Pulmonary artery endothelial cell (primary cell): ENCODE measurements around the gene A3GALT2. TPM values are rescaled to one million over a fixed set of nuclear protein-coding genes. Genes with fewer than 3 reads are reported as not detected.

Experiments used
- DNase-seq: peaks from one replicate; pipeline ENCODE4 v3.0.0-alpha.2; 2011; ENCODE audit warnings: low read depth, low spot score
- total RNA-seq: library from RNA; depleted of rRNA; stranded (reverse); fragments of >200 nt; gene quantifications from 2 replicates; pipeline ENCODE4 v1.2.3, GENCODE V29; 2014

Gene A3GALT2
- total RNA-seq, 1 donor from 2014 or later: not detected

DNA sequence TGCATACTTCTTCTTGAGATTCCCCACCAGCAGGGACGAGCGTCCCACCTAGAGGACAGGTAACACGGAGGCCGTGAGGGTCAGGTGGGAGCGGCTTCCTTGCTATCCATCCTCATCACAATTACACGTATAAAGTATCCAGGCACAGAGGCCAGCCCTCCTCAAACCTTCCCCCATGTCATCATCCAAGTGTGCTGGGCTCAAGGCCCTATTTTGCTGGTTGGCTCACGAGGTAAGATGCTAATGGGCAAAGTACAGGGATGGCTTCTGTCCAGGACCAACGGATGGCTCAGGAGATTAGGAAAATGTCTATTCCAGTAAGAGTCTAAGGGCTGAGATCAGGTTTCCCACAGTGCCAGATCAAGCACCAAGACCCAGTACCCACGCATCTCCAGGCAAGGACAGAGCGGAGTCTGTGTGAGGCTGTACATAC, 11.5 kb upstream of the A3GALT2 start:
- DNase-seq: no peak

DNA sequence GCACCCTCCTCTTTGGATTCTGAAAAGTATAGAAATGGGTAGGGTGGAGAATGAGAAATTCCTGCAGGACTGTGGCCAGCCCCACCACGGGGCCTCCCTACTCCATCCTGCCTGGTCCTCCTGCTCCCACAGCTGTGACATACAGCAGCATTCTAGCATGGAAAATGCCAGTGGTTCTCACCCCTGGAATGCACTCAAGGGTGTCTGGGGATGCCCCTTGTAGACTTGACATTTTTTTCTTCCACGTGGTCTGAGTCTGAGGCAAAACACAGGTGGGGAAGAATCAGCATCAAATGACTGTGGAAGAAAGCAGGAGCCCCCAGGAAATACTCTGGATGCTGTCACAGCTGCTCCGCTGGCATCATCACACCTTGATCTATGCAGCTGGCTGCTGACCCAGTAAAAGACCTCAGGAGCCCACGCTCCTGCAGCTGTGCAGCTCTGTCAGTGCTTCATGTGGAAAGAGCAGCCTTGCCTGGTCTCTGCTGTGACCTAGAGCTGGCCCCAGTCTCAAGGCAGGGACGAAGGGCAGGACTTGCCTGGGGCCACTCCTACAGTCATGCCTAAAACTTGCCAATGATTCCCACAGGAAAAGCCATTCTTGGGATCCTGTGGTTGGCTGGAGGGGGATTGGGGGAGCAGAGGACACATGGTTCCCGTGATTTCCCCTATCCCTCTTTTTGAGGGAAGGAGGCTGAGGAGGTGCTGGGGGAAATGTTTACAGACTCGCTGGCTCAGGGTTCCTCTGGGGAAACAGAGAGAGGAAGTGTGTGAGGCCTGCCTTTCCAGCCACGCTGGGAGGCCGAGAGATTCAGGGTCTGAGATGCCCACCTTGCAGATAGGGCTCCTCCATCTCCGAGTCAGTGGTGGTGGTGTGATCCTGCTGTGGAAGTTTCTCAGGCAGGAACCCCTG, 10.8 kb upstream of the A3GALT2 start:
- no peak for DNase-seq

DNA sequence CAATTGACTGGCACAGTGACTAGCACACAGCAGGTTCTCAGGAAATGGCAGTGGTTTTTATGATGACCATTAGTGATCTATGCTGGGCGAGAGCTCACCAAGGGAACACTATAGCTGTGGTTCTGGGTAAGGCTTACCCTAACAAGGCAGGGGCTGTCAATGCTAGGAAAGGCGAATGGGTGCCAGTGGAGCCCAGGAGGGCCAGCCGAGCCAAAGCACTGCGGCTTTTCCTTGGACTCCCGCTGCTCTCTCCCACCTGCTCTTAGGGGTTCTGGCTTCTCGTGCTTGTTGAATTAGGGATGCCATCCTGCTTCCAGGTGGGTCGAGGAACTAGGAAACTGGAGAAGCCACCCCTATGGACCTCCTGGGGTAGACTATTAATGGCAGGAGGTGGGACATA, 10.0 kb upstream of the A3GALT2 start:
- DNase-seq: no peak

DNA sequence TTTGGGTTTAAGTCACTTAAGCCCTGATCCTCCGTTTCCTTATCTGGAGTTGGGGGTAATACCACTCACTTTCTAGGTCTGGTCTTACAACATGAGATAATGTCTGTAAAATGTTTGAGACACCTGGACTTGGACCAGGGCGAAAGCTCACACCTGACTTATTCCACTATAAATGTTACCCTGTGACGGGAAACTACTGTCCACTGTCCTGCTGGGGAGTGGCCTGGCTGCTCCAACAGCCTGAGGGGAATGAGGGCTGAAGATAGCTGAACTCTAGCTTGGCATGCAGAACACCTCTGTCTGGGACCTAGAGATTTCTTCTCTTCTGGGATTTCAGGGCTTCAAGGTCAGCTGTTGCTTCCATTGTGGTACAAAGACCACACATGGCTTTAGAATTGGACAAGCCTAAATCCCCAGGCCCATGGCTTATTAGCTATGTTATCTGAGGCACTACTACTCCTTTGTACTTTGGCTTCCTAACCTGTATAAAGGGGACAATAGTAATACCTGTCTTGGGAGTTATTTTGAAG, 9.5 kb upstream of the A3GALT2 start:
- DNase-seq: no peak

DNA sequence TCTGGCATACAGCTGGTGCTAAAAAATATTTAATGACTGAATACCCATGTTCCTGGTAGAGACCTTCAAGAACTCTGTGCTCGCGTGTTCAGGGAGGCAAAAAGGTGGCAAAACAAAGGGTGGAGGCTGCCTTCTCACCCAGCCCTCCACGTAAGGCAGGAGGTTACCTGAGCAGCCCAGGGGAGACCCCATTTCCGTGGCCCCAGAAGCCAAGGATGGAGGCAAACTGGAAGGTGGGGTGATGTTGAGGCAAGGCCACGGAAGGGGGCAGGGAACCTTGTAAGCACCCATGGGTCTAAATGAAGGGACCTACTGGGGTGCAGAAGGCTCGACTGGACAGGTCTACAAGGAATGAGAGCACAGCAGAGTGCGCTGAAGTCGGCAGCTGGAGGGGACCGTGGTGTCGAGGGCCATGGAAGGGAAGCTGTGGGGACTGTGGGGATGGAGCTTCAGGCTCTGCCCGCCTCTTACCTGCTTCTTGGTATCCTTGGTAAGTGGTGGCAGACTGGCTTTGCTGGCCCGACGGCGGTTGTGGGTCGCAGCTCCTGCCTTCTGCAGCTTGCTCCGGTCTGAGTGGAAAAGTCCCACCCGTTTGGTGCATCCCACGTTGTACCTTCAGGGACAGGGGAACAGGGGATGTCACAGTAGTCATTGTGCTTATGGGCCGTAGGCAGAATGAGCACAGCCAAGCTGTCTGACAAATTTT, 8.9 kb upstream of the A3GALT2 start:
- DNase-seq: no peak

DNA sequence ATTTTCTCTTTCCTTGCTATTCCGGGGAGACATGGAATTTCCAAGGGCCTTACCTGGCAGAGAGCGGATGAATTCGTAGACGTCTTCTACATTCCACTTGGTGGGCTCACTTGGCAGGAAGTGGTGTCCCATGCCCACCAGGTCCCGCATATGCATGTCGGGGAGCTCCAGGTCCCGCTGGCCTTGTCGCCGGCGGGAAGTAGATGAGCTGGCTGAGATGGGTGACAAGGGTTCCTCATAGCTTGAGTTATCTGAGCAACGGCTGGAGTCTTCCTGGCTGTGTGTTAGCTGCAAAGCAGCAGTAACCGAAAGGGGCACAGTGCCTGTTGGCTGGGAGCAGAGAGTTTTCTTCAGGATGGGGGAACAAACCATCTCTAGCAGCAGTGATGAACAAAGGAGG, 7.9 kb upstream of the A3GALT2 start:
- no peak for DNase-seq

DNA sequence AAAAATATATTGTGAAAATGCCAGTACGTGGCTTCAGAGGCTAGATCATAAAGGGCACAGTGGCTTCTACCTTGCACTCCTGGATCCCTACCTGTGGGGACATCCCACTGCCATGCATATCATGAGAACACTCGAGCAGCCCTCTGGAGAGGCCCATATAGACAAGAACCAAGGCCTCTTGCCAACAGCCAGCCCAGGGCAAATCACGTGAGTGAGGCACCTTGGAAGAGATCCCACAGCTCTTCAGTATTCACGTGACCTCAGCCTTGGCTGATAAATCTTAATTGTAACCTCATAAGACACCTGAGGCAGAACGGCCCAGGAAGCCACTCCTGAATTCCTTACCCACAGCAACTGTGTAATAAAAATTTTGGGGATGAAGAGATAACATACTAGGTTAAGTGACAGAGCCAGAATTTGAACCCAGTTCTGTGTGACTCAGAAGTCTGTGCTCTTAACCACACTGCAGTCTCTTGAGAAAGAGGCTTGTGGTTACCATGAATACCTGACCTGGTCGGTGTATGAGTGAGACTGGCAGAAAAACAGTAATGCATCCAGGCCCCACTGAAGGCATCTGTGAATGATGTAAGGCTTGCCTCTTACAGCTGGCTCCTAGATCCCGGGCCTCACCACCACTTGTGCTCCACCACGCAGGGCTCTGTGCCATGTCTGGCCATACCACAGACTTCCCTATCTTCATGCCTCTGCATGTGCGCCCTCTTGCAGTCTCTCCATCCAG, 6.9 kb upstream of the A3GALT2 start:
- no peak for DNase-seq

DNA sequence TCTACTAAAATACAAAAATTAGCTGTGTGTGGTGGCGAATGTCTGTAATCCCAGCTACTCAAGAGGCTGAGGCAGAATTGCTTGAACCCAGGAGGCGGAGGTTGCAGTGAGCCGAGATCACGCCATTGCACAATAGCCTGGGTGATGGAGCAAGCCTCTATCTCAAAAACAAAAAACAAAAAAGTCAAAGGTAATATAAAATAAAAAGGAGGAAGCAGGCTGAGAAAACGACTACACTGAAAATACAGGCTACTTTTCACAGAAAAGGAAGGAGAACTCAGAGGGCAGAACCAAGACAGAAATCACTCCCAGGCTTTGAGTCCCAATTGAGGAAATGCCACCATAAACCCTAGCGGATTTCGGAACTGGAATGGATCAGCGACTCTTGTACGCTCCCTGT, 5.9 kb upstream of the A3GALT2 start:
- no peak for DNase-seq

DNA sequence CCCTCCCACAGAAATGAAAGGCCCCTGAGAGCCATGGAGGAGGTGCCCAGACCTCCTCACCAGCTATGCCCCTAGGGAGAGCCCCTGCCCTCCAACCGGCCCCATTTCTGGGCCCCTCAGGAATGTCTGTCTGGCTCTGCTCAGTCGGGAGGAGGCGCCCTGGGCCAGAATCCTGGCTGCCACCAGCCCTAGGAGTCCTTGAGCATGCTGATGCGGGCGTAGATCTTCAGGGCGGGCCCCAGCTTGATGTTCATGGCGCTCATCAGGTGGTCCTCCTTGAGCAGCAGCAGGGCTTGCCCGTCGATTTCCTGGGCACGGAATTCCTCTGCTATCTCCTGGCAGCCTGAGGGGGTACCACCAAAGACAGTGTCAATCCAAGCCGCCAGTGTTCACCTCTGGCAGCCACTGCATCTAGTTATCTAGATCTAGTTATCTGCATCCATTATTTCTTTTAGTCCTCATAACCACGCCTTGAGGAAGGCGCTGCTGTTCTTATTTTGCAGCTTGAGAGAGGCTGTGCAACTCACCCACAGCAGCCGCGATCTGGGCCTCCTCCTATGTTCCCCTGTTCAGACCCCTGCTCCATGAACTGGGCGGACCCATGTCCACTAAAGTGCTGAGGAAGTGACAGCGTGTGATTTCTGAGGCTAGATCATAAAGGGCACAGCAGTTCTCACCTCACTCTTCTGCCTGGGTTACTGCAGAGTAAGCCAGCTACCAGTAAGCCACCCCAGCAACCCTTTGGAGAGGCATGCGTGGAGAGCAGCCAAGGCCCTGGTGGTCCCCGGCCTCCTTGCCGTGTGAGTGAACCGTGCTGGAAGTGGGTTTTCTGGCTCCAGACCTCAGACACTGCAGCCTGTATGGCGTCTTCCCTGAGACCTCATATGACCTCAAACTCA, 4.0 kb upstream of the A3GALT2 start:
- DNase-seq: no peak

DNA sequence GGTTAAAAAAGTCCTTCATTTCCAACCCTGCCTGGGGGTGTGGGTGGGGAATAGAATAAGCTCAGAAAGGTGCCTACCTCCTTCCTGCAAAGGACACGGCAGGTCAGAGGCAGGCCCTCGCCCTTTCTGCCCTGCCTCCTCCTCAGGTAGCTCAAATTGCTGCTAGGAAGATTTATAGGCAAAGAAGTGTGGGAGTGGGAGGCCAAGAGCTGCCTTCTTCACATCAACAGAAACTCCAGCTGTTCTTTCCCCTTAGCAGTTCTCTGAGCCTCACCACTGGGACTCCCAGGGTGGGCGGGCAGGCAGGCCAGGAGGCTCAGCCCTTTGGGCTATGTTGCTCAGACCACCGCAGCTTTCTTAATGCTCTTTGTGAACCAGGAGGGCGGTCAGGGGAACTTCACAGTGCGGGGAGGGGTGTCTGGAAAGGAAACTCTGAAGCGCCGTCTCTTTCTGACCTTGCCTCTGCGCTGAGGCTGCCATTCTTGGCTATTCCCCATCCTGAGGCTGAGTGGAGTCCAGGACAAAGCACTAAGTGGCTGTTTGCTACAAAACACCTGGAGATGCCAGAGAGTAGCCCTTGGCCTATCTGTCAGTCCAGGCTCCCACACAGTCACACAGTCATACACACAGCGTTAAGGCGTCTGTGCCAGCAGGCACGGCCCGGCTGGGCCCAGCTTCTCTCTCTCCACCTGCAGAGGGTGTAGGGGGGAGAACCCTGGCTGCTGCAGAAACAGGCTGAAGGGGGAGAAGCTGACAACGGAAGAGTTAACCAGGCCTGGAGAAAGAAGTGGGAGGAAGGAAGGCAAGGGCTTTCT, 3.0 kb upstream of the A3GALT2 start:
- DNase-seq: no peak

DNA sequence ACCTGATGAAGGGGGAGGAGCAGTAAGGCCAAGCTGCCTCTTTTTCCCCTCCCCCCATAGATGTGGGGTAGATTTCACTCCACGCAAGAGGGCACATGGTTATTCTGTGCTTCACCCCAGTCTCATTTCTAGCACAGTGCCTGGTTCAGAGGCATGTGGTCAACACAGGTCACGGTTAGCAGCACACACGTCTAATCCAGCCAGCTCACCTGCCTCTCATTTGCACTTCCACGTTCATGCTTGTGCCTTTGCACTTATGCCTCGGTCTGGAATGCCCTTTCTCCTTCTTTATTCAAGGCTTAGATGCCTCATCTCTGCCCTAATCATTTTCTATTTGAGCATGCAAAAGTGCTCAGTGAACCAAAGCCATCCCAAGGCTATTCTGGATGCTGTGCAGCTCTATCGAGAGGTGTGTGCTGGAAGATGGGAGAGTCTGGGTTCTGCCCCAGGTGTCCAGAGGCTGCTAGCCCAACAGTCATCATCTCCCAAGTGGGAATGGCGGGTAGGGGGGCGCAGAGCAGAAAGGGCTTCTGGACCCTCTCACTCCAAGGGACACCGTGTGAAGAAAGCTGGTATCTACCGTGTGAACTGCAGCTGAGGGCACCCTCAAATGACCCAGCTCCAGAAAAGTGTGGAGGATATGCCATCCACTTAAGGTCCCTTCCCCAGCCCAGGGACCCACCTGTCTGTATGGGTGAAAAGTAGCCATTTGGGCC, 2.1 kb upstream of the A3GALT2 start:
- no peak for DNase-seq

DNA sequence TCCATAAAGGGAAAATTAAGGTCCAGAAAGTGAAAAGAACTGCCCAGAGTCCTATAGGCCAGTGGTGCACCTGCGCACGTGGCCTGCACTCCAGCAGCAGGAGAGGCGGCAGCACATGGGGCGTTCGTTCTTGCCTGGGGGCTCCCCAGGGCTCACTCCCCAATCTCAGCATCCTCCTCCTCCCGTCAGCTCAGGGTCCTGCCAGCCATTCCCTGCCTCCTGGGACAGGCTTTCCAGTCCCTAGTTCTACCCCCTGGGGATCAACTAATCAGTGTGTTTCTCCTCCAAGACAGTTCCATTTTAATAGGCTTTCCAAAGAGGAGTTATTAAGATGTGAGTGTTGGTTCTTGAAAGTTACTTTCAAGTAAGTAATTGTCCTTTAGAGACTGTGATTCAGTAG, 1.2 kb upstream of the A3GALT2 start:
- DNase-seq: no peak

DNA sequence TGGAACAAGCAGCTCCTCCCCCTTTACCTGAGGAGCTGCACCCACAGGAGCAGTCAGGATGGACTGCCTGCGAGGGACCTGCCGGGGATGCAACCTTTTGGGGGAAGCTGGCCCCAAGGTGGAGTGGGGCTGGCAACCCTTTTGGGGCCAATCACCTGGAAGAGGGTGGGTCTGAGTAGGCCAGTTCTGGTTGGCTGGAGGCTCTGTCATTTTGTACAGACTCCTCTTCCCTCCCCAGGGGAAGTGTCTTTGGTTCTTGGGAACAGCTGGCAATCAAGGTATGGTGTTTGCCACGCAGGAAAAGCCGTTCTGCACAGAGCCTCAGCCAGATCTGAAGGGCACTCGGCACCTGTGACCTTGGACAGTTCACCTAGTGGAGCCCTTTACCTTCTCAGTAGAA, 280 bp upstream of the A3GALT2 start:
- DNase-seq: no peak

DNA sequence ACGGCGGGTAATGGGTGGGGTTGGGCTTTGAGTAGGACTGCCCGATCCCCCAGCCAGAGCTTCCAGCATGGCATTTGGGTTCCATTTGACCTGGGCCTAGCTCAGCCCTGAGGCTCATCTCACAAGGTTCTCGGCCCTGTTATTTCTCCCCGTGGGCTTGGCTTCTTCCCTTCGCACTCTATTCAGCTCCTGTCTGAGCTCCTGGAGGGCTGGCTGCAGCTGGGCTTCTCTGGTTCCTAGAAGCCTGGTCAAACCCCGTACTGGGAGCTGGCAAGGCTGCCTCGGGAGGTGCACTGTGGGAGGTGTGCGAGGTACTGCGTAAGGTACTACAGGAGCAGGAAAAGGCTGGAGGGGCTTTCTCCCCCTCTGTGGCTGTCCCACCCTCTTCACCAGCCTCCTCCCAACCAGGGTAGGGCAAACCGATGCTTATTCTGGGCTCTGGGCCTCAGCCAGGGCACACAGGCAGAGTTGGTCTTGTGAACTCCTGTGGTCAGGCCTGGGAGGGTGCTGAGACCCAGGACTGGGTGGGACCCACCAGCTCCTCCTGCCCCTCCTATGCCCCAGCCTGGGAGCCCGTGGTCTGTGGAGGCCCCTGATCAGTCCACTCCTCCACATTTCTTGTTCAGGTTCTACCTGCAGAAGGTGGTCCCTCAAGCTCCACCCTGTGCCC, 814 bp downstream of the A3GALT2 start:
- DNase-seq: no peak

DNA sequence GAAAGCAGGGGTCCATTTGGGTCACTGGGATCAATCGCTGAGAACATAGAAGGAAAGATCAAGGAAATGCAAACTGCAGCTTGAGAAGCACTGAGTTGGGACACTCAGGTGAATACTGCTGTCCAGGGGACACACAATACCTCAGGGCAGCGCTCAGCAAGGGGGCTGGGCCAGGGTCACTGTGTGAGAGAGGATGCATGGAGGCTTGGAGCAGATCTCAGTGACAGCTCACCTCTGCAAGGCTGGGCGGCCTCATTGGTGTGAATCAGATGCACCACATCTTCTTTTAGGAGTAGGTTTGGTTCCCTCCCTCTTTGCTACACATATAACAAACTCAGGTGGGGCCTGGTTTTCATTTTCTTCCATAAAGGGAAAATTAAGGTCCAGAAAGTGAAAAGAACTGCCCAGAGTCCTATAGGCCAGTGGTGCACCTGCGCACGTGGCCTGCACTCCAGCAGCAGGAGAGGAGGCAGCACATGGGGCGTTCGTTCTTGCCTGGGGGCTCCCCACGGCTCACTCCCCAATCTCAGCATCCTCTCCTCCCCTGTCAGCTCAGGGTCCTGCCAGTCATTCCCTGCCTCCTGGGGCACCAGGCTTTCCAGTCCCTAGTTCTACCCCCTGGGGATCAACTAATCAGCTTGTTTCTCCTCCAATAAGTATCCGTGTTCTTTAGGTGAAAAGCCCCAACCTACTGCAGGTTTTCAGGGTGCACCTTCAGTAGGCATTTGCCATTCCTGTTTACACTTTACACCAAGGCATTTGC, 1.5 kb downstream of the A3GALT2 start:
- DNase-seq: no peak

DNA sequence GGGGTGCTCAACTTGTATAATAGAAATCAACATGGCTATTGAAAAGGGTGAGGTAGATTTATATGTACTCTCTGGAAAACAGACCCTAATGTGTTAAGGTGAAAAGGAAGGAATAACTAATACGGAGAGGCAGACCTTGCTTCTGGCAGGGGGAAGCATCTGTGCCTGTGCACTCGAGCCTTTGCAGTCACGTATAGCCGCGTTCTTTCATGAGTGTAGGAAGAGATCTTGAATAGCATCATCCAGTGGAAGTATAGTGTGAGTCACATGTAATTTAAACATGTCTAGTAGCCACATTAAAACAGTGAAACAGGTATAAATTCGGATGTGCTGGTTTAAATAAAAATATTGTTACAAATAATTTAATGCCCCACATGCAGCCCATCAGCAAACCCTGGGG, 3.0 kb downstream of the A3GALT2 start:
- no peak for DNase-seq

DNA sequence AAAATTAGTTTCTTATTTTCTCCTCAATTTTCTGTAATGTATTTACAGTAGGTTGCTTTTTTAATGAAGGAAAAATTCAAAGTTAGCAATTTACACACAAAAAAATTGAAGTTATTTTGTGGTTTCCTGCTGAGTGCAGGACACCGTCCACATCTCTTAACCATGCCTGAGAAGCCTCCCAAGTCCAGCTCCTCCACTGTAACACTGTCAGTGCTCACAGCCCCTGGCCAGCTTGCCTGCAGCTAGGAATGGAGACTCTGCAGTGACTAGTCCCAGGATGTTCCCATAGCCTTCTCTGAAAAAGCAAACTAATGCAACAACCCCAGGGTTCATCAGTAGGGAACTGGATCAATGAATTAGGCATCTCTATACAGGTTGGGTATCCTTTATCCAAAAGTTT, 3.5 kb downstream of the A3GALT2 start:
- DNase-seq: no peak

DNA sequence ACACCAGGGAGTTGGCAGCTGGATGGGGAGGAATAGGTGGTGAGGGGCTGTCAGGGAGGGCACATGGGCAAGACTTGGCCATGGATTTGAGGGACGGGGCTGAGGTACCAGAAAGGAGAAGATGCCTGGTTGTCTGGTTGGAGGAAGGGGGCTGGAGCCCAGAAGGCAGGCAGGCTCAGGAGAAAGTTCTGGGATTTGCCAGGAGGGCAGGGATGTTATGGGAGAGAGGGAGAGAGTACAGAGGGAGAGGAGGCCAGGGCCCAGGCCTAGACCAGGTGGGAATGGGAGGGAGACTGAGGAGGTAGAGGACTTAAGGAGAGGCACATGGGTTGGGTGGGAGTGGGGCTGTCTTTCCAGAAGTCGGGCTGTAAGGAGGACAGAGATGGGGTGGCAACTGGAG, 4.3 kb downstream of the A3GALT2 start:
- no peak for DNase-seq
